ENCODE data around the gene BTBD6.

Gene BTBD6

DNA sequence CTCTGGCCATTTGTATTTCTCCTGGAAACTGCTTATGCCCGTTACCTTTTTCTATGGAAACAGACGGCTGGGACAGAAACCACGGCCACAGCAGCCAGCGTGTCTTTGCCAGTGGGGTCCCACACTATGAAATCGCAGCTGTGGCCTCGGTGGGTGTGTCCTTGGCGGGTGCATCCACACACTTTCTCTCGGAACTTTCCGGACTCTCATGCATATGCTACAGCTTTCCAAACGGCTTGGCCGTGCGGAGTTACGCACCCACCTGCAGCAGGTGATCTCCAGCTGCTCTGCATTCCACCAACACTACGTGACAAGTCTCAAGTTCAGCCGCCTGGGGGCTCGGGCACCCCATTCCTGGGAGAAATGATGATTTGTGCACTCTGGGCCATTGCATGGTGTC lies 1.3 kb upstream of the BTBD6 start:
- no peaks in the 10 kb centered on the region for H3K4me1 ChIP-seq
- H3K27me3 ChIP-seq: no peaks in the 10 kb centered on the region
- no peak overlapping the region for H3K4me3 ChIP-seq (ENCODE audit: low read depth, low read length)
- DNase-seq: no peak
- TF ChIP-seq, protein P1, sequence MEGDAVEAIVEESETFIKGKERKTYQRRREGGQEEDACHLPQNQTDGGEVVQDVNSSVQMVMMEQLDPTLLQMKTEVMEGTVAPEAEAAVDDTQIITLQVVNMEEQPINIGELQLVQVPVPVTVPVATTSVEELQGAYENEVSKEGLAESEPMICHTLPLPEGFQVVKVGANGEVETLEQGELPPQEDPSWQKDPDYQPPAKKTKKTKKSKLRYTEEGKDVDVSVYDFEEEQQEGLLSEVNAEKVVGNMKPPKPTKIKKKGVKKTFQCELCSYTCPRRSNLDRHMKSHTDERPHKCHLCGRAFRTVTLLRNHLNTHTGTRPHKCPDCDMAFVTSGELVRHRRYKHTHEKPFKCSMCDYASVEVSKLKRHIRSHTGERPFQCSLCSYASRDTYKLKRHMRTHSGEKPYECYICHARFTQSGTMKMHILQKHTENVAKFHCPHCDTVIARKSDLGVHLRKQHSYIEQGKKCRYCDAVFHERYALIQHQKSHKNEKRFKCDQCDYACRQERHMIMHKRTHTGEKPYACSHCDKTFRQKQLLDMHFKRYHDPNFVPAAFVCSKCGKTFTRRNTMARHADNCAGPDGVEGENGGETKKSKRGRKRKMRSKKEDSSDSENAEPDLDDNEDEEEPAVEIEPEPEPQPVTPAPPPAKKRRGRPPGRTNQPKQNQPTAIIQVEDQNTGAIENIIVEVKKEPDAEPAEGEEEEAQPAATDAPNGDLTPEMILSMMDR (IDR thresholded peaks at IDR 0.05; ENCODE audit: low read depth, low read length): no peak
- H3K9me3 ChIP-seq: no peaks in the 10 kb centered on the region; the same call in 1 of the 2 replicates
- H3K36me3 ChIP-seq: peaks cover 40% of the 10 kb centered on the region

DNA sequence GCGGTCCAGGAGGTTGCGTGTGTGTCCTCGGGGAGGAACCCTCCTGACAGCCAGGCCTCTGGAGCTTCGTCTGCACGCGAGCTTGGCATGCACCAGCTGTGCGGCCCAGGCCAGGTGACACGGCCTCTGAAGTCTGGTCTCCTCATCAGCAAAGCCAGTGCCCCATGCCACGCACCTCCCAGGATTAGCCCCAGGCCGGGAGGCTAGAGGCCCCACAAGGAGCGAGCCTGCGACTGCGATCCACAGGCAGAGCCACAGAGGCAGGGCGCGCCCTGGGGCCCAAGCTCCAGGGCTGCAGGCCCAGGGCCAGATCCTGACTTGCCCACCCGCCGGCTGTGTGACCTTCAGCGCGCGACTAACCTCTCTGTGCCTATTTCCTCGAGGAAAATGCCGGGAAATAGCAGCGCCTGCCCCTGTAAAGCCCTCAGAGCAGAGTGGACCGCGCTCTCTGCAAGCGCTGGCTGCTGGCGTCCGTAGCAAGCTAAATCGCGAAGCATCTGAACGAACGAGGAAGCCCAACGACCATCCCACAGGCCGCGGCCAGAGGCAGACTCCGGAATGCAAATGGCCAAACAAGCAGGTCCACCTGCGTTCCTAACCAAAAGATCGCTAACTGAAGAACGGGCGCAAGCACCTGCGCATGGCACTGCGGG lies 492 bp upstream of the BTBD6 start:
- no peak for DNase-seq
- Histone ChIP-seq H3K4me3 (ENCODE audit: low read depth, low read length) (peak overlapping the region; percentile 66), H3K4me1 (no peaks in the 10 kb centered on the region), H3K27me3 (no peaks in the 10 kb centered on the region), H3K36me3 (peaks cover 41% of the 10 kb centered on the region), H3K9me3 (no peaks in the 10 kb centered on the region; the same call in 1 of the 2 replicates)
- TF ChIP-seq, protein P1 (IDR thresholded peaks at IDR 0.05; ENCODE audit: low read depth, low read length): no peak

- TF ChIP-seq, protein P1 (IDR thresholded peaks at IDR 0.05; ENCODE audit: low read depth, low read length): no peak
- Histone ChIP-seq H3K4me3 (ENCODE audit: low read depth, low read length) (peak overlapping the region; percentile 44), H3K36me3 (peaks cover 41% of the 10 kb centered on the region), H3K27me3 (no peaks in the 10 kb centered on the region), H3K4me1 (no peaks in the 10 kb centered on the region), H3K9me3 (no peaks in the 10 kb centered on the region; the same call in 1 of the 2 replicates)
- DNase-seq: peak; percentile 38
These were observed 1.1 kb downstream of the BTBD6 start for GRCh38 chr14:105249182-105250007.

GRCh38 chr14:105250008-105250366 lies 1.7 kb downstream of the BTBD6 start:
- TF ChIP-seq, protein P1 (IDR thresholded peaks at IDR 0.05; ENCODE audit: low read depth, low read length): no peak
- H3K9me3 ChIP-seq: no peaks in the 10 kb centered on the region
- H3K27me3 ChIP-seq: no peaks in the 10 kb centered on the region
- DNase-seq: no peak
- H3K36me3 ChIP-seq: peaks cover 41% of the 10 kb centered on the region
- no peak overlapping the region for H3K4me3 ChIP-seq (ENCODE audit: low read depth, low read length)
- H3K4me1 ChIP-seq: no peaks in the 10 kb centered on the region

GRCh38 chr14:105250986-105251385 lies 2.7 kb downstream of the BTBD6 start:
- Histone ChIP-seq H3K27me3 (no peaks in the 10 kb centered on the region), H3K9me3 (no peaks in the 10 kb centered on the region), H3K4me3 (ENCODE audit: low read depth, low read length) (no peak overlapping the region), H3K4me1 (no peaks in the 10 kb centered on the region), H3K36me3 (peaks cover 36% of the 10 kb centered on the region)
- TF ChIP-seq, protein P1 (IDR thresholded peaks at IDR 0.05; ENCODE audit: low read depth, low read length): no peak
- DNase-seq: no peak

DNA sequence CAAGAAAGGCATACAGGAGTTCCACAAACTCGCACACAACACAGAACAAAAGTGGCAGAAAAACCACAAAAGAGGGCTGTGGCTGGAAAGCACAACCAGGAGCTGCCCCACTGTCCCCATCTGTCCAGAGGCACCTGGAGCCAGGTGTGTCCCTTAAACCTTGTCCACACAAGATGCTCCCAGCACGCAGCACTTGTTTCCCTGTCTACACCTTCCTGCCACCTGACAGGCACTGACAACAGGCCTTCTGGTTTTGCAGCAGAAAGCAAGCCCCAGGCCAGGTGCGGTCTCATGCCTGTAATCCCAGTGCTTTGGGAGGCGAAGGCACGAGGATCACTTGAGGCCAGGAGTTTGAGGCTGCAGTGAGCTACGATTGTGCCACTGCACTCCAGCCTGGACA lies 3.6 kb downstream of the BTBD6 start:
- peak; percentile 1 for DNase-seq
- no peaks in the 10 kb centered on the region for H3K9me3 ChIP-seq
- no peaks in the 10 kb centered on the region for H3K4me1 ChIP-seq
- peaks cover 38% of the 10 kb centered on the region for H3K36me3 ChIP-seq
- no peaks in the 10 kb centered on the region for H3K27me3 ChIP-seq
- TF ChIP-seq, protein P1 (IDR thresholded peaks at IDR 0.05; ENCODE audit: low read depth, low read length): no peak
- H3K4me3 ChIP-seq (ENCODE audit: low read depth, low read length): no peak overlapping the region

All from BE2C (cell line).